Measurements from ENCODE around the gene GCAT.

Gene GCAT

GRCh38 chr22:37807410-37808293 is at the start of gene GCAT:
Gene GCAT (plus strand): TSS chr22:37807934. CDS start chr22:37807968, 34 bp downstream.
- DNase-seq (ENCODE audit: low read depth): no peak

- no peak for DNase-seq (ENCODE audit: low read depth)
Observed at GRCh38 chr22:37758694-37759093, 49.0 kb upstream of the GCAT start.

- no peak for DNase-seq (ENCODE audit: low read depth)
Observed at GRCh38 chr22:37759281-37759680, 48.5 kb upstream of the GCAT start.

DNA sequence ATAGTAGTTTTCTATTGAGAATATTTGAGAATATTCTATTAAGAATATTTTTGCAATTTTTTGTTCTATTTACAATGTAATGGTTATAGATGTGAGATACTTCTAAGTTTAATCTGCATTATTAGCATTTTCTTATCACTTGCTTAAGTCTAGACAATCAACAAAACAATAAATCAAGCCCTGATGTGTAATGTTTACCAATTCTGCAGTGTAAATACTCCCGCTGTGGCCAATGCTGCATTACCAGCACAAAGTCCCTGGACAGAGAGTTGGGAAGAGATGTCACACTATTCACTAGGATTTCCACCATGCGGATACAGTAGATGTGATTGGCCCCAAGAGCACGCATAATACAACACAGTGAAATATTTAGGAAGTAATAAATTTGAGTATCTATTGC is 47.6 kb upstream of the GCAT start:
- no peak for DNase-seq (ENCODE audit: low read depth)

GRCh38 chr22:37762389-37762836 is 45.3 kb upstream of the GCAT start:
- DNase-seq (ENCODE audit: low read depth): no peak

DNA sequence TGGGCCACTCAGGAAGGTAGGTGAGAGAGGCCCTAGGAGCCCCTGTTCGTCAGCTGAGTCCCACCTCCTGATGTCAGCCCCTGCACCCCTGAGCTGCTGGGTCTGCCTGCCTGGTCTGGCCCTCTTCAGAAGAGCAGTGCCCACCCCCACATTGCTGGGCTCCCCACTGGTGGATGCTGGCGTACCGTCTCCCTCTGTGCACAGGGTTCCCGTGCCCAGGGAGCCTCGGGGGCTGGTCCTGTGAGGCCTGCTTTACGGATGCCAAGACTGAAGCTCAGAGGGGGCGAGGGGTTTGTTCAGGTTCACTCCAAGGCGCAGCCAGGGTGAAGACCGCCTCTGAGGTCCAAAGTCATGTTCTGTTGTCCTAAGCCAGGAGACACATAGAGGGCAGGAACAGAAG is 44.7 kb upstream of the GCAT start:
- DNase-seq (ENCODE audit: low read depth): no peak

DNA sequence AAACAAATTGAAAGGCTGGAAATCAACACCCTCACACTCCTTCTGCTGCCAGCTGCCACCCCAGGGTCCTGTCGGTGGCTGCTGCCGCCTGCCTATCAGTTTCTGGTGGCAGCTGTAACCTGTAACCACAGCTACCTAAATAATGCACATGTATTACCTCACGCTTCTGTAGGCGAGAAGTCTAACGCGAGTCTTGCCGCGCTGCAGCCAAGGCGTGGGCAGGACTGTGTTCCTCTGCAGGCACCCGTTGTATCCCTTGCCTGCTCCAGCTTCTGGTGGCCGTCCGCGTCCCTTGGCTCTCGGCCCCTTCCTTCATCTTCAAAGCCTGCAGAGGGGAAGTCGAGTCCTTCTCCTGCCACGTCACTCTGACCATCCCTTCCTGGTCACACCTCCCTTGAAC is 44.1 kb upstream of the GCAT start:
- no peak for DNase-seq (ENCODE audit: low read depth)

DNA sequence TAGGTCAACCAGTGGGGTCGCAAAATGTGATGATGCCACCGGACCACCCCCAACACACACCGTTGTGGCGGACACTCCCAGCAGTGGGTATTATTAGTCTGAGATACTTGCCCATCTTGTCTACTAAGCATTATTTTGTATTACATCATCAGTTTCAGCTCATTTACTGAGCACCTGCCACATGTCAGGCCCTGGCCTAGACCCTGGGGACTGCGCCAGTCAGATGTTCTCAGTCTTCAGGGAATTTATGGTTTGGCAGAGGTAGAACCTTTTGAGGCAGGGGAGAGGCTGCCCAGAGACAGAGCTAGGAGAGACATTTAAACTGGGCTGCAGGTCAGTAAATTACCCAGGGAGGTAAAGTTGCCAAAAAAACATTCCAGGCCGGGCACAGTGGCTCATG is 43.1 kb upstream of the GCAT start:
- no peak for DNase-seq (ENCODE audit: low read depth)

DNA sequence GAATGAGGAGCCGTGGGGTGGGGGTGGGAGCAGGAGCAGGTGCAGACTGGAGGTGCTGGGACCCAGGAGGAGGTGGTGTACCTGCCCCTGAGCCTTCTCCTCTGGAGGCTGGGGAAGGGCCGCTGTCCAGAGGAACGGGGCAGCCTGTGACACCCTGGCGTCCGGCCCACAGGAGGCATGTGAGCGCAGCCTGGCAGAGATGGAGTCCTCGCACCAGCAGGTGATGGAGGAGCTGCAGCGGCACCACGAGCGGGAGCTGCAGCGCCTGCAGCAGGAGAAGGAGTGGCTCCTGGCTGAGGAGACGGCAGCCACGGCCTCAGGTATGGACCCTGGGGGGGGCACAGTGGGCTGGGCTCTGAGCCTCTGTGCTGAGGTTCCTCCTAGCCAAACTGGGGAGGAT is 42.2 kb upstream of the GCAT start:
- DNase-seq (ENCODE audit: low read depth): no peak

DNA sequence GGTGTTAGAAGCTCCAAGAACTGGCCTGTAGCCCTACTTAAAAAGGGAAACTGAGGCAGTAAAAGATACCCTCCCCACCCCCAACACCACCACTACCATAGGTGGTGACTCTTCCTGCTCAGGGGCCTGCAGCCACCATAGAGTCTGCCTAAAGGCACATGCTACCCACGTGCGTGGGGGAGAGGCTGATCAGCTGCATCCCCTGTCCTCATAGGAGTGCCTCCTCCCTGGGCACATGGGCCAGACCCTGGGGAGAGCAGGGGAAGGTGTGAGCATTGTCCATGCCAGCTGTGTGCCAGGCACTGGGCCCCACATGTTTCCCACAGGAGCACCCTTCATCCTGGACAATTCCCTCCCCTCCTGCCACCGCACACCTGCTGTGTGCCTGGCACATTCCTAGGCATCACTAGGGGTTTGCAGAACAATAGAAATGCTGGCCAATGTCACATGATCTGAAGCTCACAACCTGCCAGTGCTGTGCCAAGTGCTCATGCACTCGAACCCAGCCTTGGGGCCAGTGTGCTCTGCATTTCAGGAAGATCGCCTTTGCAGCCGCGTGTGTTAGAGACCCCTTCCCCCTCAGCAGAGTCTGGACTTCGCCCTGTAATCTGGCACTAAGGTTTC is 41.7 kb upstream of the GCAT start:
- no peak for DNase-seq (ENCODE audit: low read depth)

DNA sequence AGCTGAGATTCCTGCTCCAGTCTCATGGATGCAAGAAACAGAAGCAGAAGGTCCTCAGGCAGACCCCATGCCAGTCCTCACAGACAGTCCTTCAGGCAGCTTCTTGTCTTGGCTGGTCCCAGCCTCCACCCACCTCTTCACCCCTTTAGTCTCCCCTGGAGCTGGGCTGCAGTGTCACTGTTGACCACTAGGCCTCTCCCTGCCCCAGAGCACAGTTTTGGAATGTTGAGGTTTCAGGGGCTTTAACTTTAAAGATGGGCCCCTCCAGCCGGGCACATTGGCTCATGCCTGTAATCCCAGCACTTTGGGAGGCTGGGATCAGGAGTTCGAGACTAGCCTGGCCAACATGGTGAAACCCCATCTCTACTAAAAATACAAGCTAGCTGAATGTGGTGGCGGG is 39.5 kb upstream of the GCAT start:
- no peak for DNase-seq (ENCODE audit: low read depth)

- DNase-seq (ENCODE audit: low read depth): no peak
Observed at GRCh38 chr22:37769056-37769455, 38.7 kb upstream of the GCAT start.

- no peak for DNase-seq (ENCODE audit: low read depth)
Observed at GRCh38 chr22:37771081-37771480, 36.7 kb upstream of the GCAT start.

DNA sequence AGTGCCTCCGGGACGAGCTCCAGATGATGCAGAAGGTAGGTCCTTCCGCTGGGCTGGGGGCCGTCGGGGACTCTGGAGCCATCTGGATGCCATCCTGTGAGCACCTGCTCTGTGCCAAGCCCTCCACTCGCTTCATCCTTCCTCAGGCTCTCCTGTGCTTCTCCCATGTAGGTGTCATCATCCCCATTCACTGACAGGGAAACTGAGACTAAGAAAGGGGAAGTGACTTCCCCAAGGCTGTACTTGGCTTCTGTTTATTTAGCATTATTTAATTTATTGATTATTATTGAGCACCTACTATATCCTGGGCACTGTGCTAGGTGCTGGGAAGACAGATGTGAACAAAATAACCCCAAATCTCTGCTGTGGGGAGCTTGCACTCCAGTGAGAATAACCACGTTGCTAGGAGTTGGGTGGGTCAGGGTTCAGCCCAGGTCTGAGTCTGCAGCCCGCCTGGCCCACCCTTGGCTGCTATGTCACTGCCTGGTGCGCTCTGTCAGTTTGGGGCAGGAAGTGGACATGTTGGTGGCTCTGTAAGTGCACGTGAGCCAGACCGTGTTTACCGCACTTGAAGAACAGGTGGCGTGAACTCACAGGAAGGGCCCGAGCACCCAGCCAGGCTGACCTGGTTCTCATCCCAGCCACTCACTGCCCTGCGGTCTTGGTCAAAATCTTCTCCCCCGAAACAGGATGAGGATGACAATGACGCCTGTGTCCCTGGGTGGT is 35.9 kb upstream of the GCAT start:
- no peak for DNase-seq (ENCODE audit: low read depth)

DNA sequence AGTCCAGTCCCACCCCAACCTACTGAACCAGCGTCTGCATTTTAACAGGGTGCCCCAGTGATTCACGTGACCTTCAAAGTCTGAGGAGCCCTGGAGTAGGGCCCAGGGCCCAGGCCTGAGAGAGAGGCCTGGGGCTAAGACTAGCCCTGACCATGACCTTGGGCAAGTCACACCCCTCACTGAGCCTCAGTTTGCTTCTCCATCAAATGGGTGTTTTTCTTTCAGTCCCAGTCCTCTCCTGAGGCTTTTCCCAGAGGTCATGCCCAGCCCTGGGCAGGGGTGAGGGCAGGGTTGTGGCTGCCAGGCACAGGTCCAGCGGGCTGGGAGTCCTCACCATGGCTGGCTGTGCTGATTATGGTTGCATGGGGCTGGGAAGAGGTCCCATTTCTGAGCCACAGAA is 33.0 kb upstream of the GCAT start:
- DNase-seq (ENCODE audit: low read depth): no peak

GRCh38 chr22:37775785-37776638 is 31.7 kb upstream of the GCAT start:
- no peak for DNase-seq (ENCODE audit: low read depth)

- DNase-seq (ENCODE audit: low read depth): no peak
Observed at GRCh38 chr22:37776639-37777005, 31.1 kb upstream of the GCAT start.

DNA sequence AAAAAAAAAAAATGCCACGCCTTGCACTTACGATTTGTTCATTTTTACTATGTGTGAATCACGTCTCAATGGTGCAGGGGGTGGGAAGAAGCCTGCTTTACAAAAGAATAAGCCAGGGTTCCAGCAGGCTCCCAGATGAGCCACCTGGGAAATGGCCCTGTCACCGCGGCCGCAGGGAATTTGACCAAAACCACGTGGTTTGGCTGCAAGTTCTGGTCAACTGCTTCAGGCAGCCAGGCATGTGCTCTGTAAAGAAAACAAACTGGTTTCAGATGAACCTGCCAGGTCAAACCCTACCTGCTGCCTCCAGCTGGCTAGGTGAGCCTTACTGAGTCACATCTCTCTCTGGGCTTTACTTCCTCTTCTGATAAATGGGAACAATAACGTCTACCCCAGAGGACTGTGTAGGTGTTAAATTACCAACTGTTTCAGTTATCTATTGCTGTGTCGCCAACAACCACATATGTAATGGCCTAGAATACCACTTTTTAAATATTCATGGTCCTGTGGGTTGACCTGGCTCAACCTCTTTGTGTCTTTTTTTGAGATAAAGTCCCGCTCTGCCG is 30.5 kb upstream of the GCAT start:
- peak; percentile 73 for DNase-seq (ENCODE audit: low read depth)

GRCh38 chr22:37778370-37779009 is 29.2 kb upstream of the GCAT start:
- DNase-seq (ENCODE audit: low read depth): no peak

DNA sequence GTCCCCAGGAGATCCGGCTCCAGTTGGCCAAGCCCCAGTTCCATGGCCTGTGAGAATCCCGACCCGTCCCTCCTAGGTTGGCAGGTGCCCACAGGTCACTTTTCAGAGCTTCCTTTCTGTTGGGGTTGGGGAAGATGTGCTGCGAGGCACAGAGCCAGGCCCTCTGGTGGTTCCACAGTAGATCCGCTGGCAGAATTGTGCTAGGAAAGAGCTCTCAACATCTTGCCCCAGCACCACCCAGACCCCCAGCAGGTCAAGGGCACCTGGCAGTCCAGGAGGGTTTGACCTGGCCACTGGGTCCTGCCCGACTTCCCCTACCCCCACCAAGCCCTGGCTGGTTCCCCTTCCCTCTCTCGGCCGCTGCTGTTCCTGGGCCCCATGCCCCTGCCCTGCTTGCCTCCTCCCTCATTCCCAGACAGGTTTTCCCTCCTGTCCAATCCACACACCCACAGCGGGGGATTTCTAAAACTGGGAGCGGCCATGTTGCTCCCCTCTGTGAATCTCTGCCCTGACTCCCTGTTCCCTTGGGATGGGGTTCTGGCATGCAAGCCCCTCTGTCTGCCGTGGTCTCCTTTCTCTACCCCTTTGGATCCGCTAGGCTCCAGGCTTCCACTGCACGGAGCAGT is 26.2 kb upstream of the GCAT start:
- no peak for DNase-seq (ENCODE audit: low read depth)

All from GM04503 (cell line).